KMS-11 (cell line): ENCODE measurements around the gene MOSPD2.

ENCODE experiments used
- H2AFZ ChIP-seq: fragments of 200-600 bp; sonication (generic); 2 replicates; pipeline ENCODE4 v1.6.1; 2016; ENCODE audit warnings: antibody characterized with exemption, mixed run types, low read depth
- H3K27ac ChIP-seq: fragments of 200-600 bp; sonication (generic); 2 replicates; pipeline ENCODE4 v1.6.1; 2016; ENCODE audit warnings: mild to moderate bottlenecking, mixed run types
- H3K27me3 ChIP-seq: fragments of 200-600 bp; sonication (generic); 2 replicates; pipeline ENCODE4 v1.6.1; 2017; ENCODE audit warnings: mild to moderate bottlenecking, low read depth, mixed run types, moderate library complexity; ENCODE audit not compliant: insufficient read depth
- H3K36me3 ChIP-seq: fragments of 200-600 bp; sonication (generic); 2 replicates; pipeline ENCODE4 v1.6.1; 2017; ENCODE audit warnings: mild to moderate bottlenecking, mixed run types; ENCODE audit not compliant: insufficient read depth
- H3K4me1 ChIP-seq: fragments of 200-600 bp; sonication (generic); 2 replicates; pipeline ENCODE4 v1.6.1; 2016; ENCODE audit warnings: mild to moderate bottlenecking, low read depth, mixed run types; ENCODE audit not compliant: poor library complexity, severe bottlenecking
- H3K4me2 ChIP-seq: fragments of 200-600 bp; sonication (generic); 2 replicates; pipeline ENCODE4 v1.7.0; 2016; ENCODE audit warnings: mild to moderate bottlenecking, mixed run types
- H3K4me3 ChIP-seq: fragments of 200-600 bp; sonication (generic); IDR thresholded peaks from 2 replicates; pipeline ENCODE4 v1.6.1; 2017; ENCODE audit warnings: low read depth, low read length, mixed read lengths; ENCODE audit not compliant: insufficient read depth
- H3K79me2 ChIP-seq: fragments of 200-600 bp; sonication (generic); 2 replicates; pipeline ENCODE4 v1.6.1; 2016; ENCODE audit warnings: low read depth, mixed run types; ENCODE audit not compliant: insufficient read depth
- H3K9ac ChIP-seq: fragments of 200-600 bp; sonication (generic); 2 replicates; pipeline ENCODE4 v1.6.1; 2016; ENCODE audit warnings: mild to moderate bottlenecking, mixed run types
- H4K20me1 ChIP-seq: fragments of 200-600 bp; sonication (generic); 2 replicates; pipeline ENCODE4 v1.6.1; 2016; ENCODE audit warnings: mild to moderate bottlenecking, mixed run types; ENCODE audit not compliant: insufficient read depth
- TF ChIP-seq, protein P1 (sequence below): fragments of 200-600 bp; sonication (generic); conservative IDR thresholded peaks from 2 replicates; pipeline ENCODE4 v1.6.1; 2017; ENCODE audit warnings: low read depth, mild to moderate bottlenecking, antibody characterized with exemption, low read length, moderate library complexity, mixed read lengths

The MOSPD2 gene

DNA sequence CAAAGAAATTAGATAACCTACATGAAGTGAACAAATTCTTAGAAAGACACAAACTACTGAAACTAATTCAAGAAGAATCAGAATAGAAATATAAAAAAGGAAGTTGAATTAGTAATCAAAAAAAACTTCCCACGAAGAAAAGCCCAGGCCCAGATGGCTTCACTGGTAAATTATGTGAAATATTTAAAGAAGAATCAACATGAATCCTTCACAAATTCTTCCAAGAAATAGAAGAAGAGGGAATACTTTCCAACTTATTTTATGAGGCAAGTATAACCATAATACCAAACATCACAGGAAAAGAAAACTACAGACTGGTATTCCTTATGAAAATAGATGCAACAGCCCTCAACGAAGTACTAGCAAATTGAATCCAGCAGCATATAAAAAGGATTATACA is 30.7 kb downstream of the MOSPD2 start:
- no peaks in the 10 kb centered on the region for H3K27me3 ChIP-seq
- H3K27ac ChIP-seq: no peak overlapping the region
- TF ChIP-seq, protein P1, sequence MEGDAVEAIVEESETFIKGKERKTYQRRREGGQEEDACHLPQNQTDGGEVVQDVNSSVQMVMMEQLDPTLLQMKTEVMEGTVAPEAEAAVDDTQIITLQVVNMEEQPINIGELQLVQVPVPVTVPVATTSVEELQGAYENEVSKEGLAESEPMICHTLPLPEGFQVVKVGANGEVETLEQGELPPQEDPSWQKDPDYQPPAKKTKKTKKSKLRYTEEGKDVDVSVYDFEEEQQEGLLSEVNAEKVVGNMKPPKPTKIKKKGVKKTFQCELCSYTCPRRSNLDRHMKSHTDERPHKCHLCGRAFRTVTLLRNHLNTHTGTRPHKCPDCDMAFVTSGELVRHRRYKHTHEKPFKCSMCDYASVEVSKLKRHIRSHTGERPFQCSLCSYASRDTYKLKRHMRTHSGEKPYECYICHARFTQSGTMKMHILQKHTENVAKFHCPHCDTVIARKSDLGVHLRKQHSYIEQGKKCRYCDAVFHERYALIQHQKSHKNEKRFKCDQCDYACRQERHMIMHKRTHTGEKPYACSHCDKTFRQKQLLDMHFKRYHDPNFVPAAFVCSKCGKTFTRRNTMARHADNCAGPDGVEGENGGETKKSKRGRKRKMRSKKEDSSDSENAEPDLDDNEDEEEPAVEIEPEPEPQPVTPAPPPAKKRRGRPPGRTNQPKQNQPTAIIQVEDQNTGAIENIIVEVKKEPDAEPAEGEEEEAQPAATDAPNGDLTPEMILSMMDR: no peak
- no peaks in the 10 kb centered on the region for H3K36me3 ChIP-seq
- H3K4me3 ChIP-seq: no peak overlapping the region
- H2AFZ ChIP-seq: no peak overlapping the region
- H3K79me2 ChIP-seq: no peaks in the 10 kb centered on the region
- H3K4me2 ChIP-seq: no peak overlapping the region
- no peak overlapping the region for H3K9ac ChIP-seq
- H3K4me1 ChIP-seq: peaks cover 6% of the 10 kb centered on the region
- H4K20me1 ChIP-seq: no peaks in the 10 kb centered on the region

DNA sequence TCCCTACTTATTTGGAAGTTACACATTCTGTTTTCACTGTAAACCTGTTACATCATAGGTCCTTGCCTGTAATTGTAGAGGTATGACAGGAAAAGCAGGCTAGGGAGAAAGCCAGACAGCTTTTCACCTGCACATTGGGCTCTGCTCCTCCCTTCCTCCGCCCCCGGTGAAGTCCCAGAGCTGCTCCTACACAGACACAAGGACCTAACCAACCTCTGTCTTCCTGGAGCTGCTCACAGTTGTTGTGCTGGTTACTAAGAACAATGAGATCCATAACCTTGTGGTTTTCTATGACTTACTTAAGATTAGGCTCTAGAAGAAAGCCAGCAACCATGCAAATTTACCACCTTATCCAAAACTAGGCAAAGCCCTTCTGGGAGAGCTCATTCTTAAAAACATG is 40.0 kb downstream of the MOSPD2 start:
- Histone ChIP-seq H3K4me2 (no peak overlapping the region), H4K20me1 (no peaks in the 10 kb centered on the region), H3K4me3 (no peak overlapping the region), H3K27me3 (no peaks in the 10 kb centered on the region), H3K27ac (no peak overlapping the region), H3K9ac (no peak overlapping the region), H3K4me1 (no peaks in the 10 kb centered on the region), H3K79me2 (no peaks in the 10 kb centered on the region), H3K36me3 (no peaks in the 10 kb centered on the region), H2AFZ (no peak overlapping the region)
- TF ChIP-seq, protein P1: no peak

DNA sequence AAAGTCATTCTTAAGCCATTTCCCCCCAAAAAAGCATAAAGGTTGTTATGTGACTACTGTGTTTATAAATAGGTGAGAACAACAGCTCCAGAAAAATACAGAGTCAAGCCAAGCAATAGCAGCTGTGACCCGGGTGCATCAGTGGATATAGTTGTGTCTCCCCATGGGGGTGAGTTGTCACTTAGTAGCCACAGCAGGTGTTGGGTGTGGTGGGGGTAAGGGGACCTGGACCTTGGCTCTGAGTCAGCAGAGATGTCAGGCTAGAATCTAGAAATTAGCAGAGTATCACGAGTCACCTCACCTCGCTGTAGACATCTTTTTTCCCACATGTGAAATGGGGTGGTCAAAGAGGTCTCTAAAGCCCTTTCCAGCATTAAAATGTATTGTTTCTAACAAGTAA is 42.4 kb downstream of the MOSPD2 start:
- H3K9ac ChIP-seq: no peak overlapping the region
- H3K27me3 ChIP-seq: no peaks in the 10 kb centered on the region
- H4K20me1 ChIP-seq: no peaks in the 10 kb centered on the region
- no peak overlapping the region for H3K27ac ChIP-seq
- H3K4me2 ChIP-seq: no peak overlapping the region
- H3K4me1 ChIP-seq: no peaks in the 10 kb centered on the region
- H3K36me3 ChIP-seq: no peaks in the 10 kb centered on the region
- TF ChIP-seq, protein P1: no peak
- H3K4me3 ChIP-seq: no peak overlapping the region
- H2AFZ ChIP-seq: no peak overlapping the region
- H3K79me2 ChIP-seq: no peaks in the 10 kb centered on the region

DNA sequence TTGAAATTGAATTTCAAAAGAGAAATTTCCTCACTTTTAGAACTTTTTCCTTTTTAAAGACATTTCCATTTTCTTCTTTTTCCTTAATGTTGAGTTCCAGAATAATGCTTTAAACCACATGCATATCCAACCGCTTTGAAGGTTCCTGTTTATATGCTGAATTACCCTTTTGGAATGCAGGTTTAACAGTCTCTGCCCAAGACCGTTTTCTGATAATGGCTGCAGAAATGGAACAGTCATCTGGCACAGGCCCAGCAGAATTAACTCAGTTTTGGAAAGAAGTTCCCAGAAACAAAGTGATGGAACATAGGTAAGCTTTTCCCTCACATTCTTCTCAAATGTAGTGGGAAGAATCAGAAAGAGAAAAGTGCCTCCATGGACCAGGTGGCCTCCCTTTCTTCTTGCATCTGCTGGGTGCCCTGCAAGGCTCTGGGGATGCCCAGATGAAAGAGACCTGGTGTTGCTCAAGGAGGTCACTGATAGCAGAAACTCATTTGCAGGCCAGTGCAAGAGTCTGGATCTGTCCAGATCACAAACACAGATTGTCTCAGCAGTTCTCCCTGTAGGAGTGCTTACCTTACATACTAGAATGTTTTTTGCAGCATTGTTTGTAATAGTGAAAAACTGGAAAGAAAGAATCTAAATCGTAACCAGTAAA is 42.9 kb downstream of the MOSPD2 start:
- no peaks in the 10 kb centered on the region for H3K79me2 ChIP-seq
- H3K27ac ChIP-seq: no peak overlapping the region
- no peak overlapping the region for H2AFZ ChIP-seq
- H3K4me2 ChIP-seq: no peak overlapping the region
- H3K4me1 ChIP-seq: no peaks in the 10 kb centered on the region
- H3K36me3 ChIP-seq: no peaks in the 10 kb centered on the region
- H3K4me3 ChIP-seq: no peak overlapping the region
- no peaks in the 10 kb centered on the region for H3K27me3 ChIP-seq
- no peak overlapping the region for H3K9ac ChIP-seq
- H4K20me1 ChIP-seq: no peaks in the 10 kb centered on the region
- TF ChIP-seq, protein P1: no peak
